EH (cell line): ENCODE data around the gene ZBP1.

ENCODE experiments used
- DNase-seq: peaks from one replicate; pipeline ENCODE4 v3.0.0-alpha.2; 2015; ENCODE audit warnings: low read depth

ZBP1 gene

DNA sequence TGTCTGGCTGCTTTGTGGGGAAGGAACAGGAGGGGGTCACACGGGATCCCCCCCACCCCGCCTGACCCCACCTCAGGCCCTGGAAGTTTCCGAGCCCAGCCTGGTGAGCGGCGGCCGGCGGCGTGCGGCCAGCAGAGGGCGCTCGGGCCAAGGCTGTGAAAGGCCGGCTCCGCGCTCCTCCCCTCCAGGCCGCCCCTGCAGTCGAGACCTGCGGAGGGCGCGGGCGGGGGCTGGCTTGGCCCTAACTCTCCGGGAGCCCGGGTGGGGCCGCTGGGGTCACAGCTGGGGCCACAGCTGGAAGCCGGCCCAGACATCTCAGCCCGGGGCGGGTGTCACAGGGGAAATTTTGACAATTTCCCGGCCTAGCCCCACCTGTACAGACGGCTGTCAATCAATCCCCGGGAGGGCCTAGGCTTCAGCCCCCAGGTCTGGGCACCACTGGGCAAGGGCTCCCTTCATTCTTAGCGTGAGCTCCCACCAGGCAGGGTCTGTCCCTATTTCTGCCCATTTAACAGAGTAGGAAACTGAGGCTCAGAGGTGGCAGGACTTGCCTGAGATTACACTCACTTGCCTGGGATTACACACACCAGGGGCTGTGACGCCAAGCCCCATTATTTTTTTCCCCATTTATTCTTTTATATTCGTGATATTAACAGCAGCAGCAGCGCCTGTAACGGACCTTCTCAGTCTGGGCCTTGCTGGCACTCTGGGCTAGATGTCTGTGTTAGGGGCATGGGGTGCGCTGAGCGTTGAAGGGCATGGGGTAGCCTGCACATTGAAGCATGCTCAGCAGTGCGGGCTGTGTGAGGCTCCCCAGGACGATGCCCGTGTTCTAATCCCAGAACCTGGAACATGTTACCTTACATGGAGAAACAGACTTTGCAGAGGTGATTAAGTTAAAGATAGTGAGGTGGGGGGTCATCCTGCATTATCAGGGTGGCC, 23.0 kb downstream of the ZBP1 start:
- DNase-seq, result peak; percentile 44

DNA sequence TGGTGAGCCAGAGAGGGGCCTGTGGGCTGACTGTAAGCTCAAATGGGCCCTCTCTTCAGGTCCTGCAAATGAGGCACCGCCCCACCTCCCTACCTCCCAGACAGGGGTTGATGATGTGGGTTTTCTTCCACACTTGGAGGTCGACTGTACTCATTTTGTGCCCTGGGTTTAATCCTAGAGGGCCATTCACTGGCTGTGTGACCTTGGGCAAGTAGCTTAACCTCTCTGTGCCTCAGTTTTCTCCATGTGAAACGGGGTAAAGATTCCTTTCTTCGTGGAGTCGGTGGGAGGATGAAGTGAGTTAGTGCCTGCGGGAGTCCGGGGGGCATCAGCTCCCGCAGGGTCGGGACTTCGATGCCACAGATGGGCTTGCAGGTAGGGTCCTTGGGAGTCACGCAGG, 23.9 kb downstream of the ZBP1 start:
- DNase-seq, result no peak

DNA sequence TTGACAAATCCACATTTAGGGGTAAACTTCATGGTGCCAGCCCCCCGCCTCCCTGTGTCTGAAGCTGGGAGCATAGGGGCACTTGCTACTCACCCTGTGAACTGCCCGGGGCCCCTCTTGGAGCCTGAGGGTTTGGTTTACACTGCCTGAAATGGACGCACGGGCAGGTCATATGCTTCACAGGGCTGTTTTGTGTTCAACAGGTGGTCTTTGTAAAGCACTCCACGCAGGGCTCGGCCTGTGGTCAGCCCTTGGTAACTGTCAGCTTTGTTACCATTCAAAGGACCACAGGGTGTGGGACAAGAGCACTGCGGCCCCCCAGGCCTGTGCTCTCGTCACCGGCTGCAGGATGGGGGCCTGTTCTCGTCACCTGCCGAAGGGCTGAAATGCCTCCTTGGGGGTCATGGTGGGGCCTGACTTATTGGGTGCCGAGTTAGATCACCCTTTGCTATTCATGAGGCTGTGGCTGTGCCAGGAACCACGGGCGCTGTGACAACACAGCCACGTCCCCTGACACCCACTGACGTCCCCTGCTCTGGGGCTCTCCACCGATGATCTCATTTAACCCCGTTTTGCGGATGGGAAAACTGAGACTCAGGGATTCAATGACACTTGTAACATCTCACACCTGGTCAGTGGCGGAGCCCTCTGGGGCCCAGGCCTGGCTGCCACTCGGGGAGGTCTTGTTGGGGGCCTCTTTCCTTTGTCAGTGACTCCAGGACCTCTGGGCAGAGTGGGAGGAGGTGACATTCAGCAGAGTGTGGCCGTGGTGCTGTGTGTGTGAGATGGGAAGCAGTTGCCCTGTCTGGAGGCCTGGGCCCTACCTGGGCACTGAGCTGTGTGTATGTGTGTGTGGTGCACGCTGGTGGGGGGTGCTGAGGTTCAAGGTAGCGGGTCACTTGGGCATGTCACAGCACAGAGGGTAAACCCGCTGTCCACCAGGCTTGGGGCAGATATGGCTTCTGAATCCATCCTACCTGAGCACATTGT, 24.9 kb downstream of the ZBP1 start:
- DNase-seq, result no peak

DNA sequence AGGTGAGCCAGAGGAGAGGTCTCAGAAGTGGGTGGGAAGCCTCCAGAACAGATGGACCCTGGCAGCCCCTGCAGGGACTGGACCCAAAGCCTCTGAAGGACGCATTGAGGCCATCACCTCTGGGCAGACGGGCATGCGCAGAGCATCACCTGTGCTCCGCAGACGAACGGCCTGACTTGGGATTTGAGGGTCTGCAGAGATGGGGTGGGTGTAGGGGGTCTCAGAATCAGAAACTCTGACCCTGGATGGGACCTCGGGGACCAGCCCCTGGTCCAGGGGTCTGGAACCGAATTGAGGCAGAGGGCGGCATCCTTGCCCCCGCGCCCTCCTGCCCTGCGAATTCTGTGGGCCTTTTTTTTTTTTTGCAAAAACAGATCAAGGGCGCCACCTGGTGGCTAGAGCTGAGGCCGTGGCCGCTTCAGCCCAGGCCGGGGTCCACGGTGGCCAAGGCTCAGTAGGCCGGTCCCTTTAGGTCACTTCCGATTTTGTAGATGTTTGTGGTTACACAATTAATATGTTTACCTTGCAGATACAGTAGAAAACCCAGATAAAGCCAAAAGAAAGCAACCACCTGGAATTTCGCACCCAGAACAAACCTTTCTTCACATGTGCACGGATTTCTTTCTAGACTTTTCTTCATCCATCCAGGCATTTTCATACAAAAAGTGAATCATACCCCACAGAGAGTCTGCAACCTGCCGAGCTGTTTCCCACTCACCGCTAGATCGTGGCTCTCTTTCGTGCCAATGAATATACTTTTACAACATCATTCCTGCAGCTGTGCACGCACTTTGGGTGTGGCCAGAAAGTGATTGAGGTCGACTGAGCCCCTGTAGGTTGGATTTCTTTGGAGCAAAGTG, 25.9 kb downstream of the ZBP1 start:
- DNase-seq, result peak; percentile 25

DNA sequence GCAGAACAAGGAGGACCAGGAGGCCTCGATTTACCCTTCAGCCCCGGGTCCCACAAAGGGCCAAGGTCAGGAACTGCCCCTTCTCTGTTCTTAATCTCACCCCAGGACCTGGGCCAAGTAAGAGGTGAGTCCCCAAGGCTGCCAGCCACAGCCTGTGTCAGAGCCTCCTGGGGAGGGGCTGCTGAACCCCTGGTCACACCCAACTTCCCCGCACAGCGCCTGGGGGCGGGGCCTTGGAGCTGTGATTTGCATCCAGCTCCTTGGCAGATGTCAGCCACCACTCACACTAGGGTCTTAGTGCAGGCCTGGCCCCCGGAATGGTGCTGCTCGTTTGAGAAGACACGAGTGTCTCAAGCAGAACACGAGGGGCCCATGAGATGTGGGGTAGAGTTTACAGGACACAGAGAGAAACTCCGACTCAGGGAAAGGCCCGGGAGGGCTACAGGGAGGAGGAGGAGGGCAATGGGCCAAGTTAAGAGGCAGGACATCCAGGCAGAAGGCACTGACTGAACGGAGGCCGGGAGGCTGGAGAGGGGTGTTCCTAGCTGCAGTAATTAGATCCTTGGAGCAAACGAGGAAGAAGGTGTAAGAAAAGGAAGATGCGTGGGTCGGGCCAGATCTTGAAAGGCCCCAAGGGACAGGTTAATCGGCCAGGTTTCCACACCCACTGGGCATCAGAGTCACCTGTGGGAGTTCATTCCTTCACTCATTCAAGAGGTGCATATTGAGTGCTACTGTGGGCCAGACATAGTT, 26.9 kb downstream of the ZBP1 start:
- DNase-seq, result no peak

DNA sequence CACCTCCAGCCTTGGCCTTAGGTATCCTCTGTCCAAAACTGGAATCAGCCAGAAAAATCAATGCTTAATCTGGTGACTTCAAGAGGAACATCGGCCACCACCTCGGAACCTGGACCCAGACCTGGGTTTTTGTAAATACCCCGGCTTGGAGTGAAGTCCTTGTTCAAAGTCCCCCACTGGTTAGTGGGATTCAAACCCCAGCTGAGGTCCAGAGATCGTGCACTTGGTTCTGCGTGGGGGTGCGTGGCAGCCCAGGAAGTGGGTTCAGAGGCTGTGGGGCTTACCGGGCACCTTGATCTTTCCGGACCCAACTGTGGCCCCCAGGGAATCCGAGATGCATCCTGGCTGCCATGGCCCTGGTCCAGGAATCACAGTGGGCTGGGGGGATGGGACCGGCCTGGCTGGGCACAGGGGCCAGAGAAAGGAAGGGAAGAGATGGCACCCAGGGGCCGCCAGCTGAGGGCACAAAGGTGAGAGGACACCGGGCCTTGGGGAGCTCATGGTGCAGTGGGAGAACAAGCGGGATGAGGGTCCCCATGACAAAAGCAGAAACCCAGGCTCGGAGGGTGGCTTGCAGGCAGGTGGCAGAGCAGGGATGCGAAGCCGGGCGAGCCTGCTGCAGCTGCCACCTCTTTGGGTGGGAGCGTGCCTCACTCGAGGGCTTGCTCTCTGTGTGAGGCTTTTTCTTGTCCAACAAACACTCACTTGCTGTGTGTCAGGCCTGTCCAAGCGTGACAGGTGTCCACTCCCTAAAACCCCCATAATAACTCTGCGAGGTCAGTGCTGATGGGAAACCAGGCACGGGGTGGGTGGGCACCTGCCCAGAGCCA, 27.7 kb downstream of the ZBP1 start:
- DNase-seq, result no peak

DNA sequence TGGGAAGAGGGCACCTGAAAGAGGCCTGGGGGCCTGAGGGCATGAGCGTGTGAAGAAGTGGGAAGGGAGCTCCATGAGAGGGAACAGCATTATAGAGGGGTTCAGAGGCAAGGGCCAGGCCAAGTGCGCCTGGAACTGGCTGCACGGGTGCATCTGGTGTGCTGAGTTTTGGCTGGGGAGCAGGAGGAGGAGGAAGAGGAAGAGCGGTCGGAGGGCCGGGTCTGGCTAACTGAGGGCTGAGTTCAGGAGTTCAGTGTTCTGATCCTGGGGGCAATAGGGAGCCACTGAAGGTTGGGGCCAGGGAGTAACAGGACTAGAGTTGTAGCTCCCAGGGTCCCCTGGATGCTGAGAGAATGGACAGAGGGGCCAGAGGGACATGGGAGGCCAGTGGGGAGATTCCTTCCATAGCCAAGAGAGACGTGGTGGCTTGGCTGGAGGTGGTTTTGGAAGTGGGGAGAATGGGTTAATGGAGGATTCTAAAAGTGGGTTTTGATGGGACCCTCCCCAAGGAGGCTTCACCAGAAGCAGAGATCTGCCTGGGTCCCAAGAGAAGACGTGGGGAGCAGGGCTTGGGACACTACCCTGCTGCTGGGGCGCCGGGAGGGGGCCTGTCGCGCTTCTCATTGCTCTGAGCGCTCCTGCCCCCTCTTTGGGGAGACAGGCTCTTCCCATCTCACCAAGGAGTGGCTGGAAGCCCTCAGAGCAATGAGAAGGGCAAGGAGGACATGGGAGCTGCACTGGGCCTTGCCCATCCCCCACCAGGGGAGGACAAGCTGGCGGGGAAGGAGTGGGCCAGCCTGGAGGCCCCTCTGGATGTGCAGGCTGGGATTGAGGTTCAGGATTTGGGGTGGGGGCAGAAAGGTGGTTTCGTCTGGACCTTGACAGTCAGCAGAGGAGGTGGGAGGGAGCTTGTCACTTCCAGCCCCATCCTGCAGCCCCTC, 28.7 kb downstream of the ZBP1 start:
- no peak for DNase-seq

DNA sequence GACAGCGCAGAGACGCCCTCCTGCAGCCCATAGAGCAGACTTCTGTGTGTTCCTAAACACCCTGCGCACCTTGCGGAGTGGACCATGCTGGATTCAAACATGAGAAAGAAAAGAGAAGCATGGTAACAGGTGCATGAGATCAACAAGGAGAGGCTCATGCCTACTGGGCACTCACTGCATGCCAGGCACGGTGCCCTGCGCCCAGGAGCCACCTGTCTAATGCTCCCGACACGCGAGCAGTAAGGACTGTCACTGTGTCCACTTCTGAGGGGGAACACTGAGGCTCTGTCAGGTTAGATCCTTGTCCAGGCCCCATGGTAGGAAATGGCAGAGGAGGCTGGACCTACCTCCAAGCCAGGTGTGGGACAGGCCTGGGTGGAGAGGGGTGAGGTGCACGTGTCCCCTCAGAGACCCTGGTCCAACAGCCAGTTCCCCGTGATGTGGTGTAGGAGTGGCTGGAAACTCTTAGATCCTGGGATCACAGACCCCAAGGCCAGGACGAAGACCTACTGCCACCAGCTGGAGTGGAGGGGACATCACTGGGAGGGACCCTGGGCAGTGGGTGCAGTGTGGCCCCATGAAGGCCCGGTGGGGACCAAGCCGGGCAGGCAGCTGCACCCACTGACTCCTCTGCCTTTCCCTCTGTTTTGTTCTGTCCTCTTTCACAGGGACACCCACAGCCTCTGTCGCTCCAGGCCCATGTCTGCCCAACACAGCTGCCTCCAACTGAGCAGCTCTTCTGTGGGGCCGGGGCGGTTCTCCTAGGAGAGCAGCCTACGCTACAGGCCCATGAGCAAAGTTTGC, 29.5 kb downstream of the ZBP1 start:
- no peak for DNase-seq

DNA sequence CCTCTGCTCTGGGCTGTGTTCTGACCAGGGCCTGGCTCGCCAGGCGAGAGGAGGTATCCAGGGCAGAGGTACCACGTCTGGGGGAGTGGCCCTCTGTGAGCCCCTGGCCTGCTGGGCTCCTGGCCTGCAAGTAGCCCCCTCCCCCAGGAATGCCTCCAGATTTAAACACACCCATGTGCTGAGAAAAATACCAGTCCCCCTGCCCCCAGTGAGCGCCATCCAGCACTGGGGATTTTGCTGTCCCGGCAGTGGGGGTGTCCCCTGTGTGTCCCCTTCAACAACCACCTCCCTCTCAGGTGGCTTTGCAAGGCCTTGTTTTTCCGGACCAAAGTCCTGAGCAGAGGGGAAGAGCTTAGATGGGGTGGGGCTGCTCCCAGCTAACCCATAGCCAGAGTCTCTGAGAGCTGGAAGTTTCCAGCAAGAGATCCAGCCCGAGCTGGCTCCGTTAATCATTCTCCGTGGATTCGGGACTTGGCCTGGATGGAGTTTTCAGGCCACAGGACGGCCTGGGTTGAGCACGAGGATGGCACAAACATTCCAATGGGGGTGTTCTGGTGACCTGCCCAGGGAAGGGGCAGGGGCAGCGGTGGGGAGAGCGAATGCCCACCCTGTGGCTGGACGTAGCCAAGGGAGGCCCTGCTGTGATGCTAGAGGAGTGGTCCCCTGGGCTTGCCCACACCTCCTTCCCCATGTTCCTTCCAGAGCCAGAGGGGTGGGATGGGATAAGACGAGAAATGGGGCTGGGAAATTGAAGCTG, 30.3 kb downstream of the ZBP1 start:
- DNase-seq, result no peak

DNA sequence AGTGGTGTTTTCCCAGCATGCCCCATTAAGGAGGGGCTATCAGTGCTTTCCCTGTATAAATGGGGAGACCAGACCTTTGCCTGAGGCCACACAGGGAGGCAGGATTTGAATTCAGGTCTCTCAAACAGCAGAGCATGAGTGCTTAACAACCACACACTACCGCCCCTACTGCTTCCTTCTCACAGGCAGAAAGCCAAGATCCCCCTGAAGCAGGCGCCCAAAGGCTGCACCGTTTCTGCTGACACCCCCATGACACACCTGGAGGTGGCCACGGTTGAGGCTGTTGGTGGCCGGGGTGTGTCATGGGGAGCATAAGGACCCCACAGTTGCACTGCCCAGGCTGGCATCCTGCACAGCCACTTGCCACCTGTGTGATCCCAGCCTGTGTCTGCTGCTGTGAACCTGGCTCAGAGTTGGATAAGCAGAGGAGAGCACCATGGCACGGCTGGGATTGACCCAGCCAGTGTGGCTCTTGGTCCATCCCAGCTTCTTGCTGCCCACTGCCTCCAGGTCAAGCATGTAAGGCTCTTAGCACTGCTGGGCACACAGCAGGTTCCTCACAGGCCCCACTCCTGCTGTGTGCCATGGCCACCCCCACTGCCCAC, 31.0 kb downstream of the ZBP1 start:
- no peak for DNase-seq

DNA sequence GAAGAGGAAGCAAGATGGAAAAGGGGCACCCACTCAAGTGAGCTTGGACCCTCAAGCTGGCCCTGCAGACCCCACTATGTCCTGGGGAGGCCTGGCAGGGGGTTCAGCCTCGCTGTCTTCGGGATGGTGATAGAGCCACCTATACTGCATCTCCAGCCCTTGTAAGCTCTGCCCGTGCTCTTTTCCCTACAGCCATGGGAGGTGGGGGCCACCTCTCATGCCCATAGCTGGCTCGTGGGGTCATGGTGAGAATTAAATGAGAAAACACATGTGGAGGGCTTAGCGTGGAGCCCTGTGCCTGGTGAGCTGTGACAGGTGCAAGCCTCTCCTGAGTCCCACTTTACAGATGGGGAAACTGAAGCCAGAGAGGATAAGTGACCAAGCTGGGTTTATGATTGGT, 31.6 kb downstream of the ZBP1 start:
- DNase-seq, result no peak

DNA sequence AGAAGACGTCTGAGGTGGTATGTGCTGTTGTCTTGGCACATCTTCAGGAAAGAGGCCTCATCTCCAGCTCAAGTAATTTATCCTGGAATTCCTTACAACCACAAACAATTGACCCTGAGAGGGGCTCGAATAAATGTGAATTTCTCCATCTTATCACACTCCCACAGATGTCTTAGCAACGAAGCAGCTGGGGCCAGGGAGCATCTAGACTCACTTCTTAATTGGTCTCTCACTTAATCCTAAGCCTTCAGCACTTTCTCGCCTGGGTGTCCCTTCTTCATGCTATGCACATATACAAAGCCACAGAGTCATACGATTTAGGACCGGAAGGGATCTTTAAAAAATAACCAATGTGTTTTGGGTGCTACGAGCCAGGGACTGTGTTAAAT, 32.2 kb downstream of the ZBP1 start:
- no peak for DNase-seq

DNA sequence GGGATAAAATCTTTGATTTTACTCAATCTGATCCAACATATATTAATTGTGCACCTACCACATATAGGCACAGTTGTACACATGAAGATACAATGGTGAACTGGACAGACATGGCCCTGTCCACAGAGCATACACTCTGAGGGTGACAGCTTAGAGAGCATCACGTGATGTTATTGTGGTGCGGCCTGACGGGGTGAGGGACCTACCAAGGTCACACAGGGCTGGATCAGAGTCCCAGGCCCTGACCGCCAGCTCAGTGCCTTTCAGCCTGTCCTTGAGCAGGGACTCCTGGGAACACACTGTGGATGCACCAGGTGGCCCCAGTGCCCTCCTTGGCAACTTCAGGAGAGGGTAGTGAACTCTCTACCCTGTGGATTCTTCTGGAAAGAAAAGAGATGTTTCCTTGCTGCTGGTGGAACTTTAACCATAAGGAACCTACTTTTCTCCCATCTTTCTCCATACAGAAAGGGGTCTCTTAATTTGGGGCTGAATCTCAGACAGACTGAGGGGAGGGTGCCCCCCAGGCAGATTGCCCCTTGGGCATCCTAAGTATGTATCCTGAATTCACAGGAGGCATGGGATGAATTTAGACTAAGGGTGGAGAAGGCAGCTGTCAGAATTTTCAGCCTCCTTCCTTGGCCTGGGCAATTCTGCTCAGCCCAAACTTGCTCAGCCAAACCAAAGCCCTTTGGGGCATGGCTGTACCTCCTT, 32.8 kb downstream of the ZBP1 start:
- no peak for DNase-seq

DNA sequence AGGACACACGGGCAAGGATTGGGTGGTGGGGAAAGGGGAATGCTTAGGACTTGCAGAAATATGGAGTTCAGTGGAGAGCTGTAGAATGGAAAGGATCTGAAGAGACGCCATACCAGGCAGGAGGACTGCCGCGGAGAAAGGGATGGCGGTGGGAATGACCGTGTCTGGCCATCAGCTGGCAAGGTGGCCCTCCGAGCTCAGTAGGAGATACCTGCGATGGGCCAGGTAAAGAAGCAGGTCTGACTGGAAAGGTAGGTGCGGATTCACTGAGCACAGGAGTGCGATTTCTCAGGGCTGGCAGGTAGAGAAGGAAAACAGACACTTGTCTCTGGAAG, 33.3 kb downstream of the ZBP1 start:
- DNase-seq, result no peak

DNA sequence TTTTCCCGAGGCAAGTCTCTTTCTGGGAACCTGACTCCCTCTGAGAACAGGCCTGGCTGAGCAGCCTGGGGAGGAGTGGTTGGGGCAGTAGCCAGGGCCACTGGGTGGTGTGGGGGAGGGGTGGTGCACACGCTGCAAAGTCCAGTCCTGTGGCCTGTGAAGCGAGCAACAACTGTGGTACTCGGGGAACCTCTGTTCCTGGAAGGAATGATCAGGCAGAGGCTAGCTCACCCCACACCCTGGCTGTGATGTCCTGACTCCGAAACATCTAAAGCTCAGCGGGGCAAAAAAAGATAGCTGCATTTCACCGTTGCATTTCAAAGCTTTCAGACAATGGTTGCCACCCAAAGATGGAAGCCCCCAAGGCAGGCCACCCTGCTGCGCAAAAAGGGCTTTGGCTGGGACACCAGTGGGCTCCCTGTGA, 33.8 kb downstream of the ZBP1 start:
- no peak for DNase-seq

DNA sequence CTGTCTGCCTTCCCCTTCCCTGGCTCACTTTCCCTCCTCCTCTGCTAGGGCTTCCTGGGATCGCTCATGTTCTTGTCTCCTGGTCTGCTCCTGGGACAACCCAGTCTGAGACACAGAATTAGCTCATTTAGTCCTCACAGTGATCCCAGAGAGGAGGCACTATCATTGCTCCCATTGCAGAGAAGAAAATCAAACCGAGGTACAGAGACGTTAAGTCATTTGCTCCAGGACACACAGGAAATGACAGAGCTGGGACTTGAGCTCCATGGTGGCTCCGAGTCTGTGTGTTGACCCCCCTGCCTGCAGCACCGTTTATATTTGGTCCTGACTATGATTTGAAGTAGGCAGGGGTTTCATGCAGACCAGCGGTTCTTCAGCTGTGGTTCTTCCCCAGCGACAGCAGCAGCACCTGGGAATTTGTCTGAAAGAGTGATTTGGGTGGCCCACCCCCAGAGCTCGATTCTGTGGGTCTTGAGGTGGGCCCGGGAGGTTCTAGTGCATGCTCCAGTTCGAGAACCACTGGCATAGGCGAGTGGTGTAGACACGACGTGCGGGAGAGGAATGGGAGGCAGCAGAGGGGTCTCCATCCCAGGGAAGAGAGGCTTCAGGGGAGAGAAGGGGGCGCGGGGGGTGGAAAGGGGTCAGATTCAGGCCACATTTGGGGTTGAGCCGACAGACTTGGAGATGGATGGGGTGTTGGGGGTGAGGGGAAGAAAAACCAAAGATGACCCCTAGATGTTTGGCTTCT, 34.6 kb downstream of the ZBP1 start:
- DNase-seq, result no peak
